ENCODE data around the gene BRPF1.

BRPF1 gene

GRCh38 chr3:9703736-9704346 is 27.7 kb upstream of the BRPF1 start, which contains the start of gene CPNE9:
TSS of gene CPNE9 (plus strand) at chr3:9703833. CDS start at chr3:9703997, 164 bp downstream.
- no peak for DNase-seq

GRCh38 chr3:9704347-9705322 is 26.9 kb upstream of the BRPF1 start:
- peak; percentile 66 for DNase-seq

- no peak for DNase-seq
These were observed 21.3 kb upstream of the BRPF1 start for GRCh38 chr3:9710174-9710739.

GRCh38 chr3:9712415-9712814 is 19.1 kb upstream of the BRPF1 start:
- no peak for DNase-seq

GRCh38 chr3:9713142-9713541 is 18.4 kb upstream of the BRPF1 start:
- peak; percentile 2 for DNase-seq

GRCh38 chr3:9715136-9715535 is 16.4 kb upstream of the BRPF1 start:
- DNase-seq = peak; percentile 54

- DNase-seq = peak; percentile 71
These were observed 15.6 kb upstream of the BRPF1 start for GRCh38 chr3:9715764-9716437.

GRCh38 chr3:9716801-9717555 is 14.6 kb upstream of the BRPF1 start:
- peak; percentile 3 for DNase-seq

- DNase-seq = no peak
These were observed 14.0 kb upstream of the BRPF1 start for GRCh38 chr3:9717563-9717962.

GRCh38 chr3:9718118-9718517 is 13.4 kb upstream of the BRPF1 start:
- DNase-seq = no peak

GRCh38 chr3:9721015-9721699 is 10.4 kb upstream of the BRPF1 start:
- no peak for DNase-seq

GRCh38 chr3:9721700-9722060 is 9.9 kb upstream of the BRPF1 start:
- no peak for DNase-seq

- no peak for DNase-seq
These were observed 5.6 kb upstream of the BRPF1 start for GRCh38 chr3:9725775-9726515.

- peak; percentile 84 for DNase-seq
These were observed 4.4 kb upstream of the BRPF1 start for GRCh38 chr3:9727041-9727595.

GRCh38 chr3:9727743-9728142 is 3.8 kb upstream of the BRPF1 start:
- no peak for DNase-seq

GRCh38 chr3:9729419-9729818 is 2.1 kb upstream of the BRPF1 start:
- no peak for DNase-seq

GRCh38 chr3:9730657-9731205 is 804 bp upstream of the BRPF1 start:
- DNase-seq = no peak

GRCh38 chr3:9732080-9732739 is 675 bp downstream of the BRPF1 start:
- DNase-seq = peak; percentile 79

- DNase-seq = no peak
These were observed 1.2 kb downstream of the BRPF1 start for GRCh38 chr3:9732740-9733115.

- no peak for DNase-seq
These were observed 5.3 kb downstream of the BRPF1 start for GRCh38 chr3:9736831-9737230.
